ENCODE measurements around the gene CATSPERE.
A peak's percentile ranks its signal among the peaks of the same experiment; 100 is the strongest.
"Not testable (repeated sequence)": the region's sequence is repeated elsewhere in the genome, so short reads cannot be mapped to it uniquely, and the experiment has no call there.

The CATSPERE gene

DNA sequence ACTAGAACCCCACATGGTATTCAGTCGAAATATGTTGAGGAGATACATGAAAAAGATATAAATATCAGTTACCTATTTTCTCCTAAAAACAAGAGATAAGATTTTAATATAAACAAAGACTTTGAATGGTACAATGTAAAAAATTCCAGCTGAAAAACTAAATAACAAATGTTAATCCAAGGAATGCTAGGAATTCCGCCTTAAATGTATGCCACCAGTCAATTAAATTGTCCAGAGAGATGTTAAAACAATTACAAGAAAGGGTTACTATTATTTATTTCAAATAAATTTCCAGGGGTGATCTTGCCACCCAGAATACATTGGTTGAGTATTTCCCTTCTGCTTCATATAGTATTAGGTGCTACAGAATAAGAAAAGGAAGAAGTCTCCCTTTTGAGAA lies 13.5 kb upstream of the CATSPERE start:
- no peak for DNase-seq (ENCODE audit: low read depth in 2 of 2, low spot score in 1 of 2)

DNA sequence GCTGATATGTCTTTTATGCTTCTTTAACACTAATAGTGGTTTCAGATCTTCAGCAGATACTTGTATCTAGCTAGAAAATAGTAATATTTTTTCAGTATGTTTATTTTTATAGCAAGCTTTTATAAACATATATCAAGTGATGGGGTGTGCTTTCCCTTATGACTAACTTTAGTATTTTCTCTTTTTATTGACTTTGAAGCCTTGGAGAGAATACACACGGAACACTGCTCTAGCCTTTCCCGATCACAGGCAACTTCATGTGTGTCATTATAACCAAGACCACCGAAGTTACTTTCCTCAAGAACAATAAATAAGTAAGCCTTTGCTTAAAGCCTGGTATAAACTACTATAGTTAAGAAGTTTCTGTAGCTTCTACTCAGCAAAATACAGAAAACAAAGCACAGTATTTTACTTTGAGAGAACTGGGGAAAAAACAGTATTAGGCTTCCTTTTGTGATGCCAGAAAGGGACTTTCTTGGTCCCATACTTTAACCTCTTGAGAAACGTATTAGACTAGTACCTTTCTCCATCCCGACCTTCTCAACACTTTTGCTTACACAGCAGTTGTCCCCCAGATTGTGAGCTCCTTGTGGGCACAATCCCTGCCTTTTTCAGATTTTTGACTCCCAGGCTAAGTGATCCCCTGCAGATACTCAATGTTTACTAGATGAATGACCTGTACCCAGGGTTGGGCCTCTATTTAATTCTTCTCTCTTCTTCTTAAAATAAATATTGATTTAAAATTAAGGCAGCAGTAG lies 12.6 kb upstream of the CATSPERE start:
- DNase-seq (ENCODE audit: low read depth in 2 of 2, low spot score in 1 of 2), result no peak

DNA sequence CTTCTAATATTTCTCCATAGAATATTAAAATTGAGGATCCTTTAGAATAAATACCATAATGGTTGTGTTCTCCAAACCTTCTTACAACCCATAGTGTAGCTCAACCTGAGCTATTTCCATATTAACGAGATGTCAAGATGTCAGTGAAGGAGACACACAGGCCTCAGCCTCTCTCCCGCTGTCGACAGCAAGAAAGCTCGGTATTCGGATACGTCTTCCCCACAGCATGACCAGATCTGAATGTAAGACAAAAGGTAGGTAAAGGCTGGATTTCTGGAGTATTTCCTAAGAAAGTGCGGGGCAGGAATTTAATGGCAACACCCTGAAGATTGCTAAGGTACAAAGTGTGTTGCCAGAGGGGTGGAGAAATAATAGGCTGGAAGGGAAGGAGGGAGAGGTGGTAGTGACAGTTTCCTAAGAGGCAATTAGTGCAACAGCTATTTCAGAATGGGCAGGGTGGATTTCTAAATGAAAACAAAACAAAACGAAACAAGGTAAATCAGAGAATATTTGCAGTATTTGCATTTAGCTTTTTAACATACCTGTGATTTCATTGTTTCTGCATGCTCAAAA lies 11.1 kb upstream of the CATSPERE start:
- DNase-seq (ENCODE audit: low read depth in 2 of 2, low spot score in 1 of 2), result no peak

DNA sequence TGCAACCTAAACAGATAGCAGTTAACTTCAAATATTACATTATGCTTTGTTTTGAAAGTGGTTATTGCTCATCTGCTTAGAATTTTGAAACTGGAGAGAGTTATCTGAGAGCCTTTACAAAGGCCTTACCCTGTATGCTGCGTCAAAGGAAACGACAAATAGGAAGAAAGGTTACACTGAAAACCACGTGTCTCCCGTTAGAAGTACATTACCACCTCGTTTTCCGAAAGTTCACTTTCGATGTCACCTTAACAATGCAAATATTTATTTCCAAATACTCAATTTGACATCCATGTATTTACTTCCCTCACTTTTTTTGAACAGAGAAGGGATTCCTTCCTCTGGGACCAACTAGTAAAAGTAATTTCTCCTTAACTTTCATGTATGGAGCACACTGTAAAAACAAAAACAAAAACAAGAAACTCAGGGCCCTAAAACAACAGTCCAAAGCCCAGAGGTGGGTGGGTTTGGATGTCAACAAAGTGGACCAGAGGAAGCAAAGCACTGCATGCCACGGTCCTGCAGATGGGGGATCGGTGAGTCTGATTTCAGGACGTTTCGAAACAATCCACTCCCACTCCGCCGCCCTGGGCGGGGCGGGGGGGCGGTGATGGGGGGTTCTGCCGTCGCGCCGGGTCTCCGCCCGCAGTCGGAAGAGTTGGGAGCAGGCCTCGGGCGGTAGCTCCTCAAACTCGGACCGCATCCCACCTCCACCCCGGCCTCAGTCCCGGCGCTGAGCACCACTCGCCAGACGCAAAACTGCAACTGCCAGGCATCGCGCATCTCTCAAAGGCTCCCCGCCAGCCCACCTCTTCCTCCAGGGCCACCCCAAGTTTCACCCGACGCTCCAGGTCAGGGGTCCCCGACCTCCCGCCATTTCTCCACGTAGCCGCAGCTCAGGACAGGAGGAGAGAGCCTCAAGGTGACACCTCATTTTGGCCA lies 10.2 kb upstream of the CATSPERE start:
- DNase-seq (ENCODE audit: low read depth in 2 of 2, low spot score in 1 of 2), result peak; percentile 38 to 46

DNA sequence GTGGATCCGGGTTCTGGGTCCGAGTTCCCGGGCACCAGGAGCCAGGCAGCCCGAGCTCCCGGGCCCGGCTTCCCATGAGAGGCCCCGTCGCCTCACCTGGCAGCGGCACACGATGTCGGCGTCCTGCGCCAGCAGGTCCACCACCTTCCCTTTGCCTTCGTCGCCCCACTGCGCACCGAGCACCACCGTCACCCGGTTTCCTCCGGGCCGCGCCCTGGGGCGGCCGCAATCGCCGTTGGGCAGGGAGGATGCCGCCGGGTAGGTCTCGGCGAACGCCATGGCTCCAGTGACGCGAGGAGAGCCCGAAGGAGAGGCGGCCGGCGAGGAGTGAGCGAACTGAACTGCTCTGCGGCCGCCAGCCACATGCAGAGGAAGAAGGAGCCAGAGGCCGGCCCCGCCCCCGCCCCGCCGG lies 9.5 kb upstream of the CATSPERE start, which contains the start of gene ADSS2:
TSS of gene ADSS2 (minus strand) at position 371 of the 412 bp plus-strand sequence. CDS start at position 279, 92 bp downstream.
- no peak for DNase-seq (ENCODE audit: low read depth in 2 of 2, low spot score in 1 of 2)

DNA sequence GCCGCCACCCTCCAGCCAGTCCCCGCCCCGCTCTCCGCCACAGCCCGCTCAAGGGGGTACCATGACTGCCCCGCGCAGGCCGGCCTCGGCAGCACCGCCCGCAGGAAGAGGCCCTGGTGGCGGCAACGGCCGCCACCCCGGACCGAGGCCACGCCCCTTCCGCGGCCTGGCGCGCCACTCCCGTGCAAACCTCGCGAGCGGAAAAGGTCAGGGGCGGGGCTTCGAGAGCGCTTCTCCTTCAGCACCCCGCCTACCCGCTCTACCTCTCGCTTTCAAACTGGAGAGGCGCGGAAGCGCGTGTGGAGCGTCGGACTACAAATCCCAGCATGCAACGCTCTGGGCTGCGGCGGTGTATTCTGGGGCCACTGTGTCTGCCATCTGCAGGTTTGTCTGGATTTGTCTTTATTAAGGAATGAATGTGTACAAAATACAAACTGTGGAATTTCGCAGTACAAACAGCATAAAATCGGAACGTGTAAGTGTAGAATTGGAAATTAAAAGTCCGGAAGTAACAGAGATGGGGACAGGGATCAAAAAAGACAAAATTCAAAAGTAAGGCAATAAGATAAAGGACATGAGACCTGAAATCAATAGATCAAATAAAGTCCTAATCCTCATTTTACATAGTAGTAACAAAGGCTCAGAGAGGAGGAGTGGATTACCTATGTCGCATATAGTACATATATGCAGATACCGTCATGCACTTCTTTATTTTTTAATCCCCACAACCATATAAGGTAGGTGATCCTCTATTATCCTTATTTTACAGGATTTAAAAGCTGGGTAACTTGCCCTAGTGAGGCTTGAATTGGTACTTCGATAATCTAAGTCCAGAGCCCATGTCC lies 8.9 kb upstream of the CATSPERE start:
- DNase-seq (ENCODE audit: low read depth in 2 of 2, low spot score in 1 of 2), result peak; percentile 98

DNA sequence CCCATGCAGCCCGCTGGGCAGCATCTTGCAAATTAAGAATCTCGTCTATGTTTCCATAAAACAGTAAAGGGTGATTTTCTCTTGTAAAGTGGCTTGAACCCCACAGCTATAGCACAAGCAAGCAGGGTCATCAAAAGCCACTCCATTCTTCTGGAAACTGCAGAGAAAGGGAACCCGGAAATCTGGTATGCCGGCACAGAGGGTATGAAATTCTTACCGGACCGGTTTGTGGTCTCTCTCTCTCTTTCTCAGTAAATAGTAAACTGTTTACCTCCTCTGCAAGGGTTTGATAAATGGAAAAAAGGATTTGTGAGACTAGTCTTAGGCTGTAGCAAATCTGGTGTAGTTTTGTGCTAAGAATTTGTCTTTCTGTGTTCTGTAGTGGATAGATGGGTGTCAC lies 6.7 kb upstream of the CATSPERE start:
- no peak for DNase-seq (ENCODE audit: low read depth in 2 of 2, low spot score in 1 of 2)

DNA sequence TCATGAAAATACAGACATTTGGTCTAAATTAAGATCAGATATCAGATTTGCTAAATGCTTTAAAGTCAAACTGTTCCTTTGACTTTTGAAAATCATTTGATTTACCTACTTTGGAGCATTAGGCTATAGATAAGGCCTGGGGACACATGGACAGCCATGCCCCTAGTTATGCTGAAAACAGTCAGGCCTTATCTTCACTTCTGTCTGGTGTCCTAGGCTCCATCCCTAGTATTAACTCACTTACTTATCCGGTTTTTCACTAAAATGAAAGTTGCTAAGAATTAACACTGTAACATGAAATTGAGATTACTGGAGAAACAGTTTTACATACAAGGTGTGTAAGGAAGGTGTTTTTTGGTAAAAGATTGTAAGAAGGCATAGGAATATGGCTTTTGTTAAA lies 4.5 kb upstream of the CATSPERE start:
- DNase-seq (ENCODE audit: low read depth in 2 of 2, low spot score in 1 of 2), result no peak

DNA sequence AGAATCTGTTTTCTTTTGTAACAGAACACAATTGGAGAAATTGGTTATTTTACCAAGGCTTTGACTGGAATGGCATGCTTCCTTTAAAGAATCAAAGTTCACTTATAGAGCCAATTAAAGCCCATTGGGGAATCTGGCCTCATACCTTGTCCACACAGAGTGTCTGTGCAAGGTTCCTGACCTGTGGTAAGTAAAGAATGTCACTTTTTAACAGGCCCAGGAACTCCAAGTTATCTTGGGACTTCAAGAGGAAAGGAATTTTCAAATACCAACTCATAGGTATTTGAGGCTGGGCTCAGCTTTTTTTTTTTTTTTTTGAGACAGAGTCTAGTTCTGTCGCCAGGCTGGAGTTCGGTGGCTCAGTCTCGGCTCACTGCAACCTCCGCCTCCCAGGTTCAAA lies 2.3 kb upstream of the CATSPERE start:
- DNase-seq (ENCODE audit: low read depth in 2 of 2, low spot score in 1 of 2), result no peak

DNA sequence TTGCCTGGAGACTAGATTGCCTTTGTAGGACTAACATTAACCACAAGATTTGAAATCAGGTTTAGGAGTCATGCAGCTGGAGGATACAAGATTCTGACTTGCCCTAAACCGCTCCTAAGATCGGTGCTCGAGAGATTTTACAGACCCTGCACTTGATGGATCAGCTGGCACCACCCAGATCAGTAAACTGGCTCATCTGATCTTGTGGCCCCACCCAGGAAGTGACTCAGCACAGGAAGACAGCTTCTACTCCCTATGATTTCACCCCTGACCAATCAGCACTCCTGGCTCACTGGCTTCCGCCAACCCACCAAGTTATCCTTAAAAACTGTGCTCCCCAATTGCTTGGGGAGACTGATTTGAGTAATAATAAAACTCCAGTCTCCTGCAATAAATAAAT lies 876 bp upstream of the CATSPERE start:
- DNase-seq (ENCODE audit: low read depth in 2 of 2, low spot score in 1 of 2), result no peak

DNA sequence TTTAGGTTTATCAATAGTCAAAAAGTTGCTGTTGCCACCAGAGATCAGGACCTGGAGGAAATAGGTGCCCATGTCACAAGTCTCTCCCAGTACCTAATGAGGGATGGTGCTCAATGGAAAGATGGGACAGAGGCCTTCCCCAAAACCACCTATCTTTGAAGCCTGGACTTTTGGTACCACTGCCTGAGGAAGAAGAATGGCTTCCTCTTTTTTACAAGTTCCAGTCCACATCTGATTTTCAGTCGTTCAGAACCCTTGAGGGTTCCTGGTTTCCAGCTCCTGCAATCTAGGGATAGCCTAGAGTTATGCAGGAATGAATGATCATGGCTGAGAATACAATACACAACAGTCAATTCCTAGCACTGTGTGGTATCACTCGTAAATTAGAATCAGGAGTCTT lies 5.7 kb downstream of the CATSPERE start:
- no peak for DNase-seq (ENCODE audit: low read depth in 2 of 2, low spot score in 1 of 2)

DNA sequence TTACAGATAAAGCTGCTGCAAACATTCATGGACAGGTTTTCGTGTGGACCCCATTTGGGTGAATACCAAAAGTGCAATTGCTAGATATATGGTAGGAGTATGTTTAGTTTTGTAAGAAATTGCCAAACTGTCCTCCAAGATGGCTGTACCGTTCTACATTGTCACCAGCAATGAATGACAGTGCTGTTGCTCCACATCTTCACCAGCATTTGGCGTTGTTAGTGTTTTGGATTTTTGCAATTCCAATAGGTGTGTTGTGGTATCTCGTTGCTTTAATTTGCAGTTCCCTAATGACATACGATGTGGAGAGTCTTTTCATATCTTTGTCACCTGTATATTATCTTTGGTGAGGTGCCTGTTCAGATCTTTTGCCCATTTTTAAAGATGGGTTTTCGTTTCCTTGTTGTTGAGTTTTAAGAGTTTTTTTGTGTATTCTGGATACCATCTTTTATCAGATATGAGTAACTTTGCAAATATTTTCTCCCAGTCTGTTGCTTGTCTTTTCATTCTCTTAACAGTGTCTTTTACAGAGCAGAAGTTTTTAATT lies 12.1 kb downstream of the CATSPERE start:
- DNase-seq (ENCODE audit: low read depth in 2 of 2, low spot score in 1 of 2), result no peak

DNA sequence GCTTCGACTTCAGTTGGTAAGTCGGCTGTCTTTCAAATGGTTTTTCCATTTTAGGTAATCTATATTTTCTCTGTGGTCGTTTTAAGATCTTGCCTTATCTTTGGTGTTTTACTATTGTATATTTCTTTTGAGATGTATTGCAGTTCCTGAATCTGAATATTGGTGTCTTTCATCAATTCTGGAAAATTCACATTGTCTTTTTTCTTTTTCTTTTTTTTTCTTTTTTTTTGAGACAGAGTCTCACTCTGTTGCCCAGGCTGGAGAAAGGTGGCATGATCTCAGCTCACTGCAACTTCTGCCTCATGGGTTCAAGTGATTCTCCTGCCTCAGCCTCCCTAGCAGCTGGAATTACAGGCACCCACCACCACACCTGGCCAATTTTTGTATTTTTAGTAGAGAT lies 23.9 kb downstream of the CATSPERE start:
- DNase-seq (ENCODE audit: low read depth in 2 of 2, low spot score in 1 of 2), result not testable (repeated sequence)

DNA sequence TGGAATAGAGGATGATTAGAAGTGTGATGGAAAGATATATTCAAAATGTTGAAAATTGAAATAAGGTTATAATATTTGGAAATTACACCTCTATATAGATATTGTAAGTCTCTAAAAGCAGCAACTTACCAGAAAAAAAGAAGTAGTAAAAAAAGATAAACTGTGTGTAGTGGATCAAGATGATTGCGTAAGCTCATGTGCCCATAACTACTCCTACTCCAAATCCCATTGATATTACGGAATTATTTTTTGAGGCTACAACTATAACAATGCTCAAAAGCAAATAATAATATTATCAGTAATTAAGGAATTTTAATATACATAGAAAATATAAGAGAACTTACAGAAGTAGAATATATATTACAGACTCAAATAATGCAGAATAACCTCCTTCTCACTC lies 33.6 kb downstream of the CATSPERE start:
- no peak for DNase-seq (ENCODE audit: low read depth in 2 of 2, low spot score in 1 of 2)

DNA sequence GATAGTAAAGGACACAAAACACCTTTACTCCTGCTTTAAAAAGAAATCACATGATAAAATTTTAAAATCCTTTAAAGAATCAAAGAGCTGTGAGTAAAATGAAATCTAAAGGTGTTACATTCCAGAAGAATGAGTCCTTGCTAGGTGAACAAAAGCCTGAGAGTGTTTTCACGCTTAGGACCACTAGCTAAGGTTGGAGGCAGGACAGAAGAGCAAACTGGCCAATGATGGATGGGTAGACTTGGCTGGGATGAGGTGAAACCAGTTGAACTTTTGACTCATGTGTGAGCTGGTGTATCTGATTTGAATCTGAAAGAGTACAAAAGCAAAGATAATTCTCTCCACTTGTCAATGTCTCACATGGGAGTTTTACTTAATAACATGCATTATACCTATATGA lies 35.1 kb downstream of the CATSPERE start:
- no peak for DNase-seq (ENCODE audit: low read depth in 2 of 2, low spot score in 1 of 2)

DNA sequence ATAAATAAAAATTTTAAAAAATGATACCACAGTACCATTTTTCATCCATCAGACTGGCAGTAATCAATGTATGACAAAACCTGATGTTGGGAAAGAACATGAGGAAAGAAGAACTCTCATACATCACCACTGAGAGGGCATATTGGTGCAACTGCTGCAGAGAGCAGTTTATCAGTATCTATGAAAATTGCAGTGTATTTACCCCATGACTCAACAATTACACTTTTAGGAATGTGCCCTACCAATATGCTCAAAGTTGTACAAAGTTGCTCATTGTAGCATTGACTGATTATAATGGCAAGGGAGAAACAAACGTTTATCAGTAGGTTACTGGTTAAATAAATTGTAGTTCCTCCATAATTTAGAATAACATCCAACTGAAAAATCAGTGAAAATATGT lies 36.7 kb downstream of the CATSPERE start:
- DNase-seq (ENCODE audit: low read depth in 2 of 2, low spot score in 1 of 2), result no peak

DNA sequence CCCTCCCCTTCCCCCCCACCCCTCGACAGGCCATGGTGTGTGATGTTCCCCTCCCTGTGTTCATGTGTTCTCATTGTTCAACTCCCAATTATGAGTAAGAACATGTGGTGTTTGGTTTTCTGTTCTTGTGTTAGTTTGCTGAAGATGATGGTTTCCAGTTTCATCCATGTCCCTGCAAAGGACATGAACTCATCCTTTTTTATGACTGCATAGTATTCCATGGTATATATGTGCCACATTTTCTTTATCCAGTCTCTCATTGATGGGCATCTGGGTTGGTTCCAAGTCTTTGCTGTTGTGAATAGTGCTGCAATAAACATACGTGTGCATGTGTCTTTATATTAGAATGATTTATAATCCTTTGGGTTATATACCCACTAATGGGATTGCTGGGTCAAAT lies 38.4 kb downstream of the CATSPERE start:
- DNase-seq (ENCODE audit: low read depth in 2 of 2, low spot score in 1 of 2), result not testable (repeated sequence)

DNA sequence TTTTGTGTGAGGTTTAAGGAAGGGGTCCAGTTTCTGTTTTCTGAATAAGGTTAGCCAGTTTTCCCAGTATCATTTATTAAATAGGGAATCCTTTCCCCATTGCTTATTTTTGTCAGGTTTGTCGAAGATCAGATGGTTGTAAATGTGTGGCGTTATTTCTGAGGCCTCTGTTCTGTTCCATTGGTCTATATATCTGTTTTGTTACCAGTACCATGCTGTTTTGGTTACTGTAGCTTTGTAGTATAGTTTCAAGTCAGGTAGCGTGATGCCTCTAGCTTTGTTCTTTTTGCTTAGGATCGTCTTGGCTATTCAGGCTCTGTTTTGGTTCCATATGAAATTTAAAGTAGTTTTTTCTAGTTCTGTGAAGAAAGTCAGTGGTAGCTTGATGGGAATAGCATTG lies 39.4 kb downstream of the CATSPERE start:
- DNase-seq (ENCODE audit: low read depth in 2 of 2, low spot score in 1 of 2), result not testable (repeated sequence)

DNA sequence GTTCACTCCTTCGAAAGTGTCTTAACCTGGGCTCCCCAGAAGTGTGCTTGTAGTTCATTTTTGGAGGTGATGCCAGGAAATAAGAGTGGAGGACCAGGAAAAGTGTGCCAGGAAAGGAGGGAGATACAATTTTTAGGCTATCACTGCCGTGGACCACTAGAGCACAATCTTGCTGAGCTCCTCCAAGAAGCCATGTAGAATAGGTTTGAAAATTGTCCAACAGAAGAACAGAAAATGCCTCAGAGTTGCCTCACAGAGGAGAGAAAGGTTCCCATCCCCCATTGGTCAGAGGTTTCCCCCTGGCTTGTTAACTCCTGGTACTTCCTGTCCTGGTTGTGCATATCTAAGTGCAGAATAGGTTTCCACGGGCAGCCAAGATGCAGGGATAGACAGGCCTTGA lies 41.6 kb downstream of the CATSPERE start:
- no peak for DNase-seq (ENCODE audit: low read depth in 2 of 2, low spot score in 1 of 2)

DNA sequence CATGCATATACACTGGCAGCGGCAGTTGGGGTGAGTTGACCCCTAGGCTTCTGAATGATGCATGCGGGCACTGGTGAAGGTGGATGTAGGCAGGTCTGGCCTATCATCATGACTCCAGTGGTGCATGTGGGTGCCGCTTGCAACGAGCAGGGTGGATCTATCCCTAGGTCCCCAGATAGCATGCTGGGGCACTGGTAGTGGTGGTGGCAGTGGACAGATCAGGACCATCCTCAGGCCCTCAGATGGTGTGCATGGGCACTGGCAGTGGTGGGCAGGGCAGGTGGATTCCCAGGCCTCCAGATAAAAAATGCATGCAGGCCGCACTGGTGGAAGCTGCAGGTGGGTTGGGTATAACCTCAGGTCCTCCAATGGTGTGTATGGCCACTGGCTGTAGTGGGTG lies 52.4 kb downstream of the CATSPERE start:
- DNase-seq (ENCODE audit: low read depth in 2 of 2, low spot score in 1 of 2), result no peak

DNA sequence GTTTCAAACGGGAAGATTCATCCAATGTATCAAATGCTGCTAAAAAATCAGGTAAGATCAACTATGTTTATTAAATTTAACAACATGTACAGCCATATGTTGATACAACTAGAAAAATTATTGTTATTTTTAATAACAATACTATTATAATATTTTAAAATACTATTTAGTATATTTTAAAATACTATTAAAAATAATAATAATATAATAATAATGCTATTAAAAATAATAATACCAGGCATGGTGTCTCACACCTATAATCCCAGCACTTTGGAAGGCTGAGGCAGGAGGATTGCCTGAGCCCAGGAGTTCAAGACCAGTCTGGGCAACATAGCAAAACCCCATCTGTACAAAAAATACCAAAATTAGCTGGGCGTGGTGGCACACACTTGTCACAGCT lies 54.6 kb downstream of the CATSPERE start:
- DNase-seq (ENCODE audit: low read depth in 2 of 2, low spot score in 1 of 2), result no peak
